Umbilical cord (tissue), 2 donors: ENCODE data around the gene RANGAP1. TPM values are rescaled to one million over a fixed set of nuclear protein-coding genes. Genes with fewer than 3 reads are reported as not detected.
"Not testable (repeated sequence)": the region's sequence is repeated elsewhere in the genome, so short reads cannot be mapped to it uniquely, and the experiment has no call there.

Experiments
- DNase-seq: peaks from one replicate; pipeline ENCODE4 v3.0.0-alpha.2; 2015; ENCODE audit warnings: low spot score
- total RNA-seq: library from RNA; depleted of rRNA; stranded (reverse); fragments of >200 nt; gene quantifications from one replicate; pipeline ENCODE4 v1.2.3, GENCODE V29; 2014; ENCODE audit warnings: low replicate concordance; ENCODE audit not compliant: insufficient read depth

RANGAP1 gene
- total RNA-seq, 1 donor from 2014 or later, result 11.1 TPM

DNA sequence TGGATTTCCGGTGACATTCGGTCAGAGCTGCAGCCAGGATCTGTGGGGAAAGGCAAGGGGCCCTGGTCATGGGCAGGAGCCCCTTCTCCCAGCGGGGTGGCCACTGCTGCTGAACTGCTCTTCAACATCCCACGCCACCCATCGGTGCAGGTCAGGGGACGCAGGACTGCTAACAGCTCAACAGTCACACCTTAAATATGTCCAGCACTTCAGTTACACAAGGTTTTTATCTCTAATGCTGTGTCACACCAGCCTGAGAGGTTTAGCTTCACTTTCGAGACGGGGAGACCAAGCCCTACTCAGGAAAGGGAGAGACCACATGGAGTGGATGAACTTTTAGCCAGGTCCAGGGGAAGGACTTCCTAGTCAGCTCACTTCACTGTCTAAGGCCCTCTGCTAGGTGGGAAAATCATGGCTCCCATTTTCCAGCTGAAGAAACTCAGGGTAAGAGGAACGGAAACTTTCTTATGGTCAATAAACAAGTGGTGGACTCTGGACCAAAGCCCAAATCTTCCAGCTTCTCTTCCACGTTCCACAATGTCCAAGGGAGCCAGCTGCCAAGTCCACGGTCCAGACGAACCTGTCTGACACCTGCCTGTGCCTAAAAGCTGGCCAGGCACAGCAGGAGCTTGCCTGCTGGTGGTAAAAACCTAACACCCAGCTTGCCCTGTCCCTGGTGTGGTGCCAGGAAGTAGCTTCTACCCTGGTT lies 24.3 kb downstream of the RANGAP1 start:
- no peak for DNase-seq

DNA sequence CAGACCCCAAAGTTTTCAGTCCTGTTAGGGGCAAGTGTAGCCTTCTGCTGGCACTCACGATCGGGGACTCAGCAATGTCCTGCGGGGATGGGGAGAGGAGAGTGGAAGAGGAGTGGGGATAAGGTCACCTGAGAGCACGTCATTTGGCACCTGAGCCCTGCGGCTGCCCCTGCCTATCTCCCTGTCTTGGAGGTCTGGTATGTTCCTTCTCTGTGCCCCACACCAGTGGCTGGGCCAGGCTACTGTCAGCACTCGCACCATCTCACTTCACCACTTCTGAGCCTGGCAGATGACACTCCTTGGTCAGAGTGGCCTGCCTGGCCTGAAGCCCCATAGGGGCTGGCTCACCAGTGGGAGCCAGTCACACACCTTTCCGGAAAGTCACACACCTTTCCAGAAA lies 25.1 kb downstream of the RANGAP1 start:
- no peak for DNase-seq

DNA sequence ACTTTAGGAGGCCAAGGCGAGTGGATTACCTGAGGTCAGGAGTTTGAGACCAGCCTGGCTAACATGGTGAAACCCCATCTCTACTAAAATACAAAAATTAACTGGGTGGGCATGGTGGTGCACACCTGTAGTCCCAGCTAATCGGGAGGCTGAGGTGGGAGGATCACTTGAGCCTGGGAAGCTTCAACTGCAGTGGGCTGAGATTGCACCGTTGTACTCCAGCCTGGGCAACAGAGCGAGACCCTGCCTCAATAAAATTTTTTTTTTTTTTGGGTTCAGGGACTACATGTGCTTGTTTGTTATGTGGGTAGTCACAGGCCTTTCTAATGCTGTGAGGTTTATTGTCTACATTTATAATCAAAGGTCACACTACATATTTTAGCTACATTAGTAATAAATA lies 26.2 kb downstream of the RANGAP1 start:
- not testable (repeated sequence) for DNase-seq

DNA sequence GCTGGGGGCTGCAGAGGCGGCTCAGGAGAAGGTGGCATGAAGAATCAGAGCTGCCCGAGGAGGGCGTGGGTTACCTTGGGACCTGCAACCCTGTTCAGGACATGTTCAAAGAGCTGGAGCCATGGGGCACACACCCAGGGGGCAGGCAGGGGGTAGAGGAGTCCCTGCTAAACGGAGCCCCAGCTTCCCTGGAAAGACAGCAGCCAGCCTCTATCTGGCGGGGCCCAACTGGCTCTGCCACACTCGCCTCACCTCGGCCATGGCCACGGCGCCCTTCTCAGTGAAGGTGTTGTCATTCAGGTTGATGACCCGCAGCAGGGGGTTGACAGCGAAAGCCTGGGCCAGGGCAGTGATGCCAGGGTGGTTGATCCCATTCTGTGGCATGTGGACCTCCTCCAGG lies 28.3 kb downstream of the RANGAP1 start:
- DNase-seq, result no peak

DNA sequence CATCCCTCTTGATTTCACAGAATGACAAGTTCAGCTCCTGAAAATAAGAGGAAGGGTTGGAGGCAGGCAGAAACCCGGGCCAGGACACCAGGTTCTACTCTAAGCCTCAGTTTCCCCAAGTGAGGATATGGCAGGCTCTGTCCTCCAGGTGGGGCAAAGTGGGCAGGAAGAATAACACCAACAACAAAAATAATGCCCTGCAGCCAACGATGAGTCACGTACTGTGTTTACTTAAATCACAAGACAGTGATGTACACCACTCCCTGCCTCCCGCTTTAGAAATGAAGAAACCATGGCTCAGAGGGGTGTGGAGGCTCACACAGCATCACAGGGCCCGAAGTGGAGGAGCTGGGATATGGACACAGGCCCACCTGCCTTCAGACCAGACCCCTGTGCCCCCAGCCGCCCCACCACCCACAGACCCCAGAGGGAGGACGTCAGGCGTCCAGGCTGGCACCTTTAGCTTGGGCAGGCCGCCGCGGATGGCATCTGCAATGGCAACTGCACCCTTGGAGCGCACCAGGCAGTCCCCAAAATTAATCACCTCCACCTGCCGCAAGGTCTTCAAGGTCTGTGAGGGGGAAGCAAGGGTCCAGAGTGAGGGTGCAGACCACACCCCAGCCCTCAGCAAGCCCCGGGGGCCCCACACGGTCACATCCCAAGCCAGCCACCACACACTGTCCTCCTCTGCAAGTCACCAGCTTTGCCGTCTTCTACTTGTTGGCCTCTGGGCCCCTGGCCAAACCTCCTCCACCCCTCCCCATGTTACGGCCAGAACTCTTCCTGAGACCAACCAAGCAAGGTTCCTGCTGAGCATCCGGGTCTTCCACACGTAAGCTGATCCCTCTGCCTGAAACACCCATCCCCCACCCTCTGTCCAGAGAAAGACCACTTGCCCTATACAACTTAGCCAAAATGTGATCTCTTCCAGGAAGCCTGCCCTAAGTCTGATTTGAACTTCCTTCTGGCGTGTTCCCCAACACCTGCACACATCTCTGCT lies 29.4 kb downstream of the RANGAP1 start:
- DNase-seq, result no peak

DNA sequence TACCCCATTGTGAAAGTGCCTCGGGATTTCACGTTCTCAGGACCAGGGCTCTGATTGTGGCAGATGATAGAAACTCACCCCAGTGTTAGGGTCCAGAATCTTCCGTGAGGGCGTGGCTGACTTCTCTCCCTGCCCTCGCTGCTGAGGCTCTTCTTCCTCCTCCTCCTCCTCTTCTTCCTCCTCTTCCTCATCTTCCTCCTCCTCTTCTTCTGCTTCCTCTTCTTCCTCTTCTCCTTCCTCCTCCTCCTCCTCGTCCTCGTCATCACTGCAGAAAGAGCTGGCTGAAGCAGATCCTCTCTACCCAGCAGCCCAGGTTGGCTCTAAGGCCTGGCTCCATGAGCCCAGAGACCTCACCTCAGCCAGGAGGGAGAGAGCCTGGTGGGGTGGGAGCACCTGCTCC lies 31.8 kb downstream of the RANGAP1 start:
- no peak for DNase-seq

DNA sequence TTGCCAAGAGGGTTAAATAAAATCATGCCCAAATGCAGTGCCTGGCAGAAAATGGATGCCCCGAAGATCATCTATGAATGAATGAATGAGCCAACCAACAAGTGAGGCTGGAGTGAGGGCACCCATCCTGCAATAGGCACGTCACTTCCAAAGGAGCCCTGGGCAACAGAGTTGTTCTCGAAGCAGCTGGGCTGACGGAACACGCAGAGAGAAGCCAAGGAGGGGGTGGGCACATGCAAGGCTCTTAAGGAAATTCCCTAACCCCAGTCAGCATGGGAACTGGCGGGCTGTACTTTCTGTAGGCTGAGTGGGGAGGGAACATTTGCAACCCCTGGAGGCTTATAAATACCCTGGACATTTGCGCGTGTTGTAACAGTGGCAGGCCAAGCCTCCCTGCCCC lies 33.6 kb downstream of the RANGAP1 start:
- DNase-seq, result no peak

DNA sequence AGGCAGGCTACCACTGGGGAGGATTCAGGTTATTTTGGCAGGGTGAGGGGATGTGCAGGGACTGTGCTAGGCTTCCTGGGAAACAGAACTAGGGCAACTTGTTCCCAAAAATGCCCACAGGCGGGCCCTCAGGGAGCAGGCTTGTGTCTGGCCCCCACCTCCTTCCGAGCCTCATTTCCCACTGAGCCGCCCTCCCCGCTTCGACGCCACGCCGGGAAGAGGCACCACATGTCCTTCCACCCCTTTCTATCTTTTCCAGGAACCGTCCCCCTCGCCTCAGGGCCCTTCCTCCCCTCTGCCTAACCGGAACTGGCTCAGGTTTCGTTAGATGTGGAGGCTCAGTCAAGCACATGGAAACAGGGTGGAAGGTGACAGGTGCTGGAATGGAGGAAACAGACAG lies 35.9 kb downstream of the RANGAP1 start:
- DNase-seq, result no peak

DNA sequence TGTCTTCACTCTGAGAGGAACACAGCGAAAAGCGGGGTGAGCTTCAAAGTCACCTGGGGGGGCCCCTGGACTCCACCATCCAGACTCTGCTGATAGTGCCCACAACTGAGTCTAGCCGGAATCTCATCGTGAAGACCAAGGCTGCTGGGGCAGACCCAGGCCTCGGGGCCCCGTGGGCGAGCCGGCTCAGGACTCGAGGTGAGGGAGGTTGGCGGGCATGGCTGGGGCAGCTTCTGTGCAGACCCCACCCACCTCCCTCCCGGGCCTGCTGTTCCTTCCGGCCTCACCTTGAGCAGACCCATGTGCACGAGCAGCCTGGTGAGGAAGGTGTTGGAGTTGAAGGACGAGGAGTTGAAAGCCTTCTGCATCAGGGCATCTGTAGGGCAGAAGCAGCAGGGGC lies 36.5 kb downstream of the RANGAP1 start:
- DNase-seq, result no peak

DNA sequence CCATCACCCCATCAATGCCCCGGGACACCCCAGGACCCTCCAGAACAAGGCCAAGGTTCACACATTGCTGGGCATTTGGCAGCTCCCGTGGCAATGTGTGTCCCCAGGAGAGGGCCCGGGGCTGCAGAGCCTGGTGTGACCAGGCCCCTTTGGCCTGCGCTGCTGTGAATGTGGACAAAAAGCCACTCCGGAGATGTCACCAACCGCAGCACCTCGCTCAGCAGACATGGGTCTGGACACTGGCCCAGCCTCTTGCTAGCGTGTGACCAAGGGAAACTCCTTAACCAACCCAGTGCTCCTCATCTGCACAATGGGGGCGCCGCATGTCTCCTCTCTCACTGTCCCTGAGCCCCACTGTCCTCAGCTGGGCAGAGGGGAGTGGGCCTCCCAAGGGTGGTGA lies 37.2 kb downstream of the RANGAP1 start:
- DNase-seq, result no peak

DNA sequence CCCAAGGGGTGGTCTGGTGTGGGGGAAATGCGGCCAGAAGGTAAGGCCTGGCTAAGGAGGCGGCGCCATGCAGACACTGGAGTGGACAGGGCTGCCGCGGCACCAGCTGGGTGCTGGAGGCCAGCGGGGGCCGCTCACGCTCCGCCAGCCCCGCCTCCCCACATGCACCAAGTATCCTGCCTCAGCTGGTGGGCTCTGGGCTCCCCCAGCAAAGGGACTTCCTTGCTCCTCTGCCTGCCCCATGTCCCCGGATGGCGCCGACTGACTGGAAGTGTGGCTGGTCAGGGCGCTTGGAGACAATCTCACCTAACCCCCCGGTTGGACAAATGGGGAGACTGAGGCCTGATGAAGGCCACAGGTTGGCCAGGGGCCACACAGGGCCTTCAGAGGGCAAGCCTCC lies 37.7 kb downstream of the RANGAP1 start:
- DNase-seq, result no peak

DNA sequence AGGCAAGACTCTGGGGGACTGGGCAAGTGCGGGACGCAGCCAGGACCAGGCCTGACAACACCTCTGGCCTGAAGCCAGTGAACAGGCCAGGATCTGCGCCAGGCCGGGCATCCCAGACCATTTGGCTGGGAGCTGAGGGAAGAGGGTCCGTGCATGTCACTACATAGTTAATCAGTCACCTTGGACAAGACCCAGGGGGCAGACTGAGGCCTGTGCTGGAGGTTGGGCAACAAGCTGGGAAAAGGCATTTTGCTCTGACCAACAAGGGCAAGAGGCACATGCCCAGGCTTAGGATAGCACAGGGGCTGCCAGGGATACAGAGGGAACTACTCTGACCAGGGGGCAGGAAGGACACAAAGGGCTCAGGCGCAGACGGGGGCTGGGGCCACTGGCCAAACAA lies 38.3 kb downstream of the RANGAP1 start:
- no peak for DNase-seq

DNA sequence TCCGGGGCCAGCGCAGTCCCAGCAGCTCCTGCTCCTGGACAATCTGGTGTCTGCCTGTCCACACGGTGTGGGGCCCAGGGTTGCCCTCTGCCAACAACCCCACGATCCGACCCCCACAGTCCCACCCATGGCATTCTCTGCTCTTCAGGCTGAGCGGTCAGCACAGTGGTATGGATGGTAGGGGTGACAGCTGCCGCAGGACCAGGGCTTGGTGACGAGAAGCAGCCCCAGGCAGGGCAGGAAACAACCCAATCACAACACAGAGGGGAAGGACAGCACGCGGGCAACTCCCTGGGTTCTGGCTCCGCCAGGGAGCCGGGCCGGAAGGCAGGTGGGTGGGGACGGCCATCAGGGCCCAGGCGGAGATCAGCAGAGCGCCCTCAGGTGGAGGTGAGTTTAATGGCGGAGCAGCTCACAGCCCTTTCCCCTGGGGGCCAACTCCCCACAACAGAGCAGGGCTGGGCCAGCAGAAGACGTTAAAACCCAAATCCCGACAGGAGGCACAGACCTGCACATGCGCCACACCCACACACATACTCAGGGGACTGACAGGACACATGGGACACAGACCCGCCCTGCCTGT lies 40.0 kb downstream of the RANGAP1 start:
- DNase-seq, result no peak

DNA sequence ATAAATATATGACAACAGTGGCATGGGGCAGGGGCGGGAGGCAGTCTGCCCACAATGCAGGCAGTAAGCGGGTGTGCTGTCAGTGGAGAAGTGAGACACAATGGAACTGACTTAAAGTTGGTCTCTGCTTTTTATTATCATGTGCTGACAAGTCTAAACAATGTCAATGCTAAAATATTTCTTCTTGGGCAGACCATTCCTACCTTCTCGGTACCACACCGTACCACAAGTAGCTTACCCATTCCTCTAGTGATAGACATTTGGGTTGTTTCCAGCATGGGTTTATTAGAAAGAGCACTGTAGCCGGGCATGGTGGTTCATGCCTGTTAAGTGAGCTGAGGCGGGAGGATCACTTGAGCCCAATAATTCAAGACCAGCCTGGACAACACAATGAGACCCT lies 42.6 kb downstream of the RANGAP1 start:
- no peak for DNase-seq

DNA sequence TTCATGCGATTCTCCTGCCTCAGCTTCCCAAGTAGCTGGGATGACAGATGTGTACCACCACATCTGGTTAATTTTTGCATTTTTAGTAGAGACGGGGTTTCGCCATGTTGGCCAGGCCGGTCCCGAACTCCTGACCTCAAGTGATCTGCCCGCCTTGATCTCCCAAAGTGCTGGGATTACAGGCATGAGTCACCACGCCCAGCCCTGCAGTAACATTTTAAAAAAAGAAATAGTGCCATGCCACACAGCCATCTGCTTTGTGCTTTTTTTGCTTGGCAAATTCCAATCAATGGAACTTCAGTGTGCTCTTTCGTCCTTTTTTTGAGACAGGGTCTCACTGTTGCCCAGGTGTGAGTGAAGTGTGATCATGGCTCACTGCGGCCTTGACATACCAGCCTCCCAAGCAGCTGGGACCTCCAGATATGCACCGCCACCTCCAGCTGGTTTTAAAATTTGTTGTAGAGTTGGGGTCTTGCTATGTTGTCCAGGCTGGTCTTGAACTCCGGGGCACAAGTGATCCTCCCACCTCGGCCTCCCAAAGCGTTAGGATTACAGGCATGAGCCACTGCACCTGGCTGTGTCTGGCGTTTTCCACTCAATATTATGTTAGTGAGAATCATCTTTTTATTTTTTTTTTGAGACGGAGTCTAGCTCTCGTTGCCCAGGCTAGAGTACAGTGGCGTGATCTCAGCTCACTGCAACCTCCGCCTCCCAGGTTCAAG lies 43.4 kb downstream of the RANGAP1 start:
- DNase-seq, result no peak

DNA sequence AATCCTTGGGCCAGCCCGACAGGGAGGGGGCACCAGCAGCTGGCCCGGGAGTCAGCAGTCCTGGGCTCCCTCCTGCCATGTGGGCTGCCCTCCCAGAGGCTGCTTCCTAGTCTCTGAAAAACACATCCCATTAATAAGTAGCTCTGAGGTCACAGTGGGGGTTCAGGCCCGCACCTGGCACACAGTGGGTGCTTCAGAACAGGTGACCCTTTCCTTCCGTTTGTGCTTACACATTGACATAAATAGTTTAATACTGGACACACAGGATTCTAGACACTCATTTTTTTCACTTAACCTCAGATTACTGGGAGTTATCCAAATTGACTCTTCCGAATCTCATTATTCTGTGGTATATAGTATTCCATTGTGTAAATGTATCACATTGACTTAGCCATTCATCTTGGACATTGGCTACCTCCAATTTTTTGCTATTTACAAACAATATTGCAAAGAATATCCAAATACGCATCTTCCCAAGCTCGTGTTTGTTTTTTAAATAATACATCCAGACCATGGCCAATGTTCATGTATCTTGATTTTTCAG lies 44.8 kb downstream of the RANGAP1 start:
- no peak for DNase-seq

DNA sequence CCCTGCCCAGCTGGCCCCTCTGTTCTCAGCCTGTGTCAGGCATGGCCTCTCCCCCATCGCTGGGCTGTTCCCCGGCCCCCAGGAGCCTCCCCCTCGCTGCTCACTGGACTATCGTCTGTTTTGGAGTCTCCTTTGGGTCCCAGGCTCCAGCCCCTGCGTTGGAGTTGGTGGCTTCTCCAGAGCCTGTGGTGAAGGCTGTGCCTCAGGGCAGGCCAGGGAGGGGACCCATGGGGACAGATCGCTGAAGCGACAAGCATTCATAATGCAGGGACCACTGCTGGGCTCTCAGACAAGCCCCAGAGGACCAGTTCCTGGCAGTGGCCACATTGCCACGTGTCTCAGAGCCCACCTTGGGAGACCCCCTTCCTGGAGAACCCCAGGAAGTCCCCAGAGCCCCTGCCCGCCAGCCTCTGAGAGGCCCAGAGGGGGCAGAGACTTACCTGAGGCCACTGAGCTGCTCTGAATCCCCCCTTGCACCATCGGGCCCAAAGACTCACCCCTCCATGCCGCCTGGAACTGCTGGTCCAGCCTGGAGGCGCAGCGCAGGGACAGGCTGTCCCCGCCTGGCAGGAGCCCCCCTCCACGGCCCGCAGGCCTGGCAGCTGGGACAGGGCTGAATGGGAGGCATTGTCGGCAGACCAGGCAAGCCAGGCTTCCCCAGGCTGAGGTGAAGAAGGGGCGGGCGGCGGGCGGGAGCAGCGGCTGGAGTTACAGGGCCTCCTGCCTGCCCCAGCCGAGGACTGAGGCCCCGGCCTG lies 45.4 kb downstream of the RANGAP1 start, which contains the start of gene CHADL:
Gene CHADL, minus strand, starts transcription at position 555 of the 756 bp plus-strand sequence. Its CDS starts 50 bp downstream, at position 505.
- no peak for DNase-seq

DNA sequence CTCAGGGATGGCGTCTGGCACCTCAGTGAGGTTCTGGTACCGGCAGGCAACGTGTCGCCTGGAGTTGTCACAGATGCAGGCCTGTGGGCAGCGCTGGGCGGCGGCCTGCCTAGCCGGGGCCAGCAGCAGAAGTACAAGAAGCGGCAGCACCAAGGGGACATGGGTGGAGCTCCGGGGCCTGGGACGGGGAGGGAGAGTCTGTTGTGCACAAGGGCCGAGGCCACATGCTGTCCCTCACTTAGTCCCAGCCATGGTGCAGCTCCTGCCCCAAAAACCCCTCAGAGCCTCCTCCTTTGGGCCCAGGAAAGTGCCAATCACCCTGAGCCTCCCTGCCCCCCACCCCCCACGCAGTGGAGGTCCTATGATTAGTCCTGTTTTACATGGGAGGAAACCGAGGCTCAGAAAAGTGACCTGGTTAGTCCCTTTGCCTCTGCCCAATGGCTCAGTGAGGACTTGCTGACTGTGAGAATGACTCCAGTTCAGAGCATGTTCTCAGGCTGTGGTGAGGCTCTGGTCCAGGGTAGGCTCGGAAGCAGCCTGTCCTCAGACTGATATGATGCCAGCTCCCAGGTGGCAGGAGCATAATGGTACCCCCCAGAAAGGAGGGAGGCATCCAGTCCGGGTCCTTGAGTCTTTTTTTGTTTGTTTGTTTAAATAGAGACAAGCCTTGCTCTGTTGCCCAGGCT lies 46.4 kb downstream of the RANGAP1 start:
- DNase-seq, result no peak

DNA sequence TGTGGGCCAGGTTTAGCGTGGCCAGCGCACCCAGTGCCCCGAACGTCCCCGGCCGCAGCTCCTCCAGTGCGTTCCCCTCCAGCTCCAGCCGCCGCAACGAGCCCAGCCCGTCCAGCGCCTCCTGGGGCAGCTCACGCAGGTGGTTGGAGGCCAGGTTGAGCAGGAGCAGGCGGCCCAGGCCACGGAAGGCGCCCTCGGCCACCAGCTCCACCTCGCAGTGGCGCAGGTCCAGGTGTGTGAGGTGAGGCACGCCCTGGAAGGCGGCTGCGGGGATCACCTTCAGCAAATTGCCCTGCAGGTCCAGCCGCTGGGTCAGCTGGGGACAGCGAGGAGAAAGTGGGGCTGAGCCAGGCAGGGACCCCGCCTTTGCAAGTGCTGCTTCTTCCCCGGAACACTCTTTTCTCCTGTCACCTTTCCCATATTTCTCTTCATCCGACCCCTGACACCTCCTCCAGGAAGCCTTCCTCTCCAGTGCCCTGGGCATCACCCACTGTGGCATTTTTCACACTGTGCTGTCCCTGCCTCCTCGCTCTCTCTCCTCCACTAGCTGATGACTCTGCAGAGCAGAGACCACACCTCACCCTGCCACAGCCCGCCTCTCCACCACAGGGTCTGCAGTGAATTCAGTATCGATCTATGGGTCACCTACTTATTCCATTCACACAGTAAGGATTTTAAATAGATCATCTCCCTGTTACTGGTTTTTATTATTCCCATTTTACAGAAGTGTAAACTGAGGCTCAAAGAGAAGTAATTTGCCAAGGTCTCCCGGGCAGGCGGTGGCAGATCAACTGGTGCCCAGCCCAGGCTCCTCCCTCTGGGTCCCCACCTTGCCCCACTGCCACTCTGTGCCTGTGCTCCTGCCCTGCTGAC lies 47.2 kb downstream of the RANGAP1 start:
- no peak for DNase-seq
